HCT116 (cell line): ENCODE measurements around the gene ASS1. TPM values are rescaled to one million over a fixed set of nuclear protein-coding genes. Genes with fewer than 3 reads are reported as not detected.

Experiments used
- ATAC-seq: fragments of 200-7000 bp; cut with Tn5 transposase; 2 replicates; pipeline ENCODE4 v1.9.1; 2020; ENCODE audit warnings: mild to moderate bottlenecking, moderate library complexity
- BruUV-seq: library from RNA; stranded (reverse); fragments of 400-500 nt; replicated peaks from 2 replicates; lab custom pipeline; 2021; lab: Mats Ljungman, UMichigan
- CTCF ChIA-PET: fragments of 300-600 bp; sonication (Branson Sonifier 250); formaldehyde crosslinking; loops from one replicate; lab custom pipeline; 2021; ENCODE audit warnings: antibody characterized with exemption; lab: Charles Lee
- POLR2A ChIA-PET: fragments of 300-600, 350-600 bp; sonication (Branson Sonifier 250); formaldehyde crosslinking; loops from one replicate; lab custom pipeline; 2021; ENCODE audit warnings: antibody characterized with exemption; lab: Charles Lee
- RAD21 ChIA-PET, 2 experiments: fragments of 300-600 bp; sonication (Branson Sonifier 250); formaldehyde crosslinking; loops; one replicate each; lab custom pipeline; 2023; ENCODE audit warnings: low total read pairs in 2 of 2; ENCODE audit not compliant: uncharacterized antibody in 2 of 2, unreplicated experiment in 2 of 2, low non-redundant PET in 1 of 2; lab: Charles Lee
- DNase-seq: peaks from one replicate; pipeline ENCODE4 v3.0.0-alpha.2; 2010; ENCODE audit warnings: low read depth, low spot score
- H2AFZ ChIP-seq: fragments of 200-600 bp; shearing (Covaris generic), sonication (generic); 2 replicates; pipeline ENCODE4 v1.6.1; 2017; ENCODE audit warnings: low read depth, mixed run types, mixed read lengths, antibody characterized with exemption, low read length; ENCODE audit not compliant: poor library complexity, severe bottlenecking
- H3K27ac ChIP-seq: 2 replicates; pipeline ENCODE4 v1.5.1; 2012; ENCODE audit warnings: low read depth, low read length
- H3K27me3 ChIP-seq: fragments of 200-600 bp; sonication (generic); 2 replicates; pipeline ENCODE4 v1.6.1; 2016; ENCODE audit warnings: mixed run types, low read length, mixed read lengths; ENCODE audit not compliant: insufficient read depth
- H3K36me3 ChIP-seq, 2 experiments: fragments of 200-500 bp in 1 of 2; fragments of 200-600 bp in 1 of 2; sonication (Bioruptor generic) in 1 of 2; sonication (generic) in 1 of 2; 2 replicates each; pipeline versions ENCODE4 v1.5.1 to v1.6.1; 2014 to 2016; ENCODE audit warnings: low read length in 2 of 2, inconsistent platforms in 1 of 2, mixed read lengths in 1 of 2, mixed run types in 1 of 2; ENCODE audit not compliant: insufficient read depth in 2 of 2, control insufficient read depth in 1 of 2
- H3K4me1 ChIP-seq, 2 experiments: fragments of 200-600 bp in 1 of 2; sonication (generic) in 1 of 2; 2 replicates each; pipeline versions ENCODE4 v1.5.1 to v1.6.1; 2012 to 2017; ENCODE audit warnings: low read length in 2 of 2, inconsistent platforms in 1 of 2, mild to moderate bottlenecking in 1 of 2, mixed read lengths in 1 of 2, mixed run types in 1 of 2, moderate library complexity in 1 of 2; ENCODE audit not compliant: insufficient read depth in 2 of 2, control insufficient read depth in 1 of 2
- H3K4me2 ChIP-seq: fragments of 200-600 bp; sonication (generic); 2 replicates; pipeline ENCODE4 v1.6.1; 2017; ENCODE audit warnings: mixed run types, low read length, mixed read lengths
- H3K4me3 ChIP-seq, 2 experiments: fragments of 200-600 bp in 1 of 2; sonication (generic) in 1 of 2; replicated peaks in 1 of 2; 2 replicates each; pipeline ENCODE4 v1.5.1; 2011 to 2016; ENCODE audit warnings: low read length in 2 of 2, control low read depth in 1 of 2, low read depth in 1 of 2, mild to moderate bottlenecking in 1 of 2, mixed read lengths in 1 of 2, mixed run types in 1 of 2
- H3K79me2 ChIP-seq: fragments of 200-600 bp; sonication (generic); 2 replicates; pipeline ENCODE4 v1.6.1; 2017; ENCODE audit warnings: mild to moderate bottlenecking, mixed run types, low read length, moderate library complexity, mixed read lengths; ENCODE audit not compliant: insufficient read depth
- H3K9ac ChIP-seq: fragments of 200-600 bp; sonication (generic); 2 replicates; pipeline ENCODE4 v1.6.1; 2016; ENCODE audit warnings: low read length, mixed read lengths
- H3K9me2 ChIP-seq: fragments of 200-600 bp; sonication (generic), shearing (Covaris generic); 2 replicates; pipeline ENCODE4 v1.6.1; 2017; ENCODE audit warnings: mixed run types, mild to moderate bottlenecking, moderate library complexity; ENCODE audit not compliant: insufficient read depth
- H3K9me3 ChIP-seq, 2 experiments: fragments of 200-500 bp in 1 of 2; fragments of 200-600 bp in 1 of 2; sonication (Bioruptor generic) in 1 of 2; sonication (generic) in 1 of 2; 2 replicates each; pipeline ENCODE4 v1.6.1; 2014 to 2017; ENCODE audit warnings: low read length in 2 of 2, mixed read lengths in 2 of 2, inconsistent platforms in 1 of 2, low read depth in 1 of 2, mild to moderate bottlenecking in 1 of 2, mixed run types in 1 of 2, moderate library complexity in 1 of 2; ENCODE audit not compliant: control insufficient read depth in 1 of 2, insufficient read depth in 1 of 2
- H4K20me1 ChIP-seq: fragments of 200-600 bp; sonication (generic), shearing (Covaris generic); 2 replicates; pipeline ENCODE4 v1.6.1; 2017; ENCODE audit warnings: mixed run types, mild to moderate bottlenecking, moderate library complexity; ENCODE audit not compliant: insufficient read depth
- ATF3 ChIP-seq: IDR thresholded peaks from 2 replicates; pipeline ENCODE4 v1.6.1; 2012
- CTCF ChIP-seq, 3 experiments: fragments of 200-600 bp in 1 of 3; sonication (generic) in 1 of 3; IDR thresholded peaks in 2 of 3; conservative IDR thresholded peaks in 1 of 3; 2 replicates each; pipeline ENCODE4 v1.5.1; 2012 to 2017; ENCODE audit warnings: low read depth in 2 of 3, low read length in 2 of 3, antibody characterized with exemption in 1 of 3, borderline replicate concordance in 1 of 3, control low read depth in 1 of 3, mild to moderate bottlenecking in 1 of 3, mixed read lengths in 1 of 3, mixed run types in 1 of 3, moderate library complexity in 1 of 3; ENCODE audit not compliant: insufficient read depth in 1 of 3
- ELF1 ChIP-seq: IDR thresholded peaks from 2 replicates; pipeline ENCODE4 v1.6.1; 2012; ENCODE audit warnings: low read depth, borderline replicate concordance
- EZH2 ChIP-seq: fragments of 200-600 bp; sonication (generic); IDR thresholded peaks from 2 replicates; pipeline ENCODE4 v1.6.1; 2017; ENCODE audit warnings: antibody characterized with exemption, mixed run types
- JUND ChIP-seq: IDR thresholded peaks from 2 replicates; pipeline ENCODE4 v1.6.1; 2012
- SIN3A ChIP-seq: IDR thresholded peaks from 2 replicates; pipeline ENCODE4 v1.6.1; 2012; ENCODE audit warnings: low read depth
- SP1 ChIP-seq: IDR thresholded peaks from 2 replicates; pipeline ENCODE4 v1.6.1; 2012; ENCODE audit warnings: low read depth
- SRF ChIP-seq: IDR thresholded peaks from 2 replicates; pipeline ENCODE4 v1.6.1; 2012; ENCODE audit warnings: low read depth
- ZBTB33 ChIP-seq: IDR thresholded peaks from 2 replicates; pipeline ENCODE4 v1.6.1; 2011; ENCODE audit warnings: mild to moderate bottlenecking, low read length, moderate library complexity; ENCODE audit not compliant: insufficient replicate concordance; ENCODE audit errors: extremely low read depth
- ZFX ChIP-seq: fragments of 450-650 bp; IDR thresholded peaks from 2 replicates; pipeline ENCODE4 v1.6.1; 2017
- ZNF274 ChIP-seq: fragments of 200-500 bp; sonication (Bioruptor generic); IDR thresholded peaks from 2 replicates; pipeline ENCODE4 v1.6.1; 2014; ENCODE audit warnings: mild to moderate bottlenecking, low read depth, low read length, inconsistent platforms
- intact Hi-C: fragments of 100-400 bp; cut with micrococcal nuclease; formaldehyde crosslinking; loops from 2 replicates; pipeline ENCODE4 v1.10.0; 2022
- total RNA-seq: library from RNA; stranded (reverse); gene quantifications from one replicate; pipeline ENCODE4 v1.2.1, GENCODE V29; 2021; ENCODE audit not compliant: unreplicated experiment
- TF ChIP-seq, protein P1 (sequence below): IDR thresholded peaks from 2 replicates; pipeline ENCODE4 v1.6.1; 2012

The ASS1 gene
- total RNA-seq, 1 experiment from 2014 or later = 92.6 TPM

DNA sequence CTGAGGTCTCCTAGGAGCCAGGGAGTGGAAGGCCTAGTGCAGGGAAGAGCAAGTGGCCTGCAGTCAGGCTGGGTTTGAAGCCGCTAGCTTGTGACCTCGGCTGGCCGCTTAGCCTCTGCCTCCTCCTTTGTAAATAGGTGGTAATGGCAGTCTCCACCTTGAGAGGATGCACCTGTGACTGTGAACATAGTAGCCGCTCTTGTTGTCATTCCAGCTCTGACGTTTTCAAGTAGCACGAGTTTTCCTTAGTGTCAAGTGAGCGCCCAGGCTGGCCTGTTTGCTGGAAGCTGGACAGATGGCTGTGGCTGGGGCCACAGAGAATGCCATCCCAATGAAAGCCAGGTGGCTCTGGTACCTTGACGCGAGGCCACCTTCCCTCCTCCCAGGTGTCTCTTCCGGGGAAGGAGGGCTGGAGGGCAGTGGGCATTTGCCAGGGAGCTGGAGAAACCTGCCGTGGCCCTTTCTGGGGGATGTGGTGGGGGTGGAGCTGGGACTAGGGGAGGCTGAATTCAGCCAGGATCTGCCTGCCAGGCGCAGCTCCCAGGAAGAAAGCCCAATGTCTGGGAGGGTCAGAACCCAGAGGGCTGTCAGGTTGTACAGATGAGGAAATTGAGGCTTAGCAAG lies 2.5 kb downstream of the ASS1 start:
- Histone ChIP-seq H3K9me3 (no peaks in the 10 kb centered on the region), H3K9ac (no peak overlapping the region), H3K4me2 (peak overlapping the region; percentile 99; the same call in 1 of the 2 replicates), H4K20me1 (no peaks in the 10 kb centered on the region), H3K27me3 (no peaks in the 10 kb centered on the region), H3K79me2 (no peaks in the 10 kb centered on the region), H3K9me2 (no peaks in the 10 kb centered on the region), H3K4me1 (peaks cover 35 to 46% of the 10 kb centered on the region in 2 experiments), H3K27ac (no peak overlapping the region), H3K4me3 (no peak overlapping the region), H2AFZ (no peak overlapping the region), H3K36me3 (no peaks in the 10 kb centered on the region)
- DNase-seq (no peak), ATAC-seq (no peak)
- BruUV-seq = no TSS peak
- POLR2A ChIA-PET = interaction anchor here (1.5 kb wide), 2 partner anchors 20 to 246 kb away, joined by 3 to 4 read pairs; partner anchors contain the start of gene EXOSC2
- RAD21 ChIA-PET = interaction anchor here in 1 of 2 experiments (0.7 kb wide), 1 partner anchor 13 kb away, joined by 3 read pairs; no protein-coding TSS in a partner anchor
- TF ChIP-seq, protein P1, sequence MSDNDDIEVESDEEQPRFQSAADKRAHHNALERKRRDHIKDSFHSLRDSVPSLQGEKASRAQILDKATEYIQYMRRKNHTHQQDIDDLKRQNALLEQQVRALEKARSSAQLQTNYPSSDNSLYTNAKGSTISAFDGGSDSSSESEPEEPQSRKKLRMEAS = no peak
- TF ChIP-seq SIN3A = no peak
- no peak for TF ChIP-seq EZH2
- TF ChIP-seq ZBTB33 = no peak
- TF ChIP-seq SP1 = no peak
- TF ChIP-seq JUND = no peak
- TF ChIP-seq ZFX = no peak
- no peak for TF ChIP-seq ELF1
- TF ChIP-seq ZNF274 = no peak
- TF ChIP-seq CTCF (IDR thresholded peaks at IDR 0.05 in 2 of 3, conservative IDR thresholded peaks at IDR 0.05 in 1 of 3; ENCODE audit: borderline replicate concordance in 1 of 3, insufficient read depth in 1 of 3, low read depth in 2 of 3, low read length in 2 of 3) = no peak
- TF ChIP-seq SRF = no peak
- no peak for TF ChIP-seq ATF3
- CTCF ChIA-PET = interaction anchor here (1.2 kb wide), 1 partner anchor 246 kb away, joined by 3 read pairs; the partner anchor contains the start of gene EXOSC2
- intact Hi-C loops = no loop called here
